GM19043 (cell line): ENCODE data around the gene DNAAF1.
"Not testable (repeated sequence)": the region's sequence is repeated elsewhere in the genome, so short reads cannot be mapped to it uniquely, and the experiment has no call there.

ENCODE experiments used
- ATAC-seq: cut with Tn5 transposase; IDR thresholded peaks from one replicate; pipeline ENCODE4 v1.9.1; 2021; ENCODE audit warnings: low read depth; ENCODE audit not compliant: unreplicated experiment

The DNAAF1 gene

GRCh38 chr16:84205123-84205522 is 60.0 kb downstream of the DNAAF1 start:
- not testable (repeated sequence) for ATAC-seq

- no peak for ATAC-seq
These were observed 61.0 kb downstream of the DNAAF1 start for GRCh38 chr16:84205976-84206691.

- no peak for ATAC-seq
These were observed 62.1 kb downstream of the DNAAF1 start for GRCh38 chr16:84207251-84207650.

GRCh38 chr16:84207879-84208278 is 62.8 kb downstream of the DNAAF1 start:
- no peak for ATAC-seq

GRCh38 chr16:84209989-84210388 is 64.9 kb downstream of the DNAAF1 start:
- no peak for ATAC-seq

- no peak for ATAC-seq
These were observed 67.0 kb downstream of the DNAAF1 start for GRCh38 chr16:84212154-84212553.

GRCh38 chr16:84212631-84213030 is 67.5 kb downstream of the DNAAF1 start:
- ATAC-seq: no peak

- no peak for ATAC-seq
These were observed 69.5 kb downstream of the DNAAF1 start for GRCh38 chr16:84214451-84215066.

GRCh38 chr16:84215531-84215930 is 70.4 kb downstream of the DNAAF1 start:
- no peak for ATAC-seq

GRCh38 chr16:84216144-84216543 is 71.0 kb downstream of the DNAAF1 start:
- ATAC-seq: not testable (repeated sequence)

GRCh38 chr16:84218176-84218823 is 73.2 kb downstream of the DNAAF1 start:
- ATAC-seq: no peak

GRCh38 chr16:84218956-84219355 is 73.8 kb downstream of the DNAAF1 start:
- no peak for ATAC-seq

- no peak for ATAC-seq
These were observed 75.7 kb downstream of the DNAAF1 start for GRCh38 chr16:84220851-84221250.

GRCh38 chr16:84223456-84223855 is 78.3 kb downstream of the DNAAF1 start:
- ATAC-seq: no peak

GRCh38 chr16:84224554-84224953 is 79.4 kb downstream of the DNAAF1 start:
- ATAC-seq: no peak

GRCh38 chr16:84225126-84225525 is 80.0 kb downstream of the DNAAF1 start:
- ATAC-seq: no peak

- no peak for ATAC-seq
These were observed 80.5 kb downstream of the DNAAF1 start for GRCh38 chr16:84225571-84225970.

- ATAC-seq: no peak
These were observed 80.9 kb downstream of the DNAAF1 start for GRCh38 chr16:84226026-84226425.
